ENCODE data around the gene SH3BP4.

The SH3BP4 gene

GRCh38 chr2:234945339-234945873 is 6.4 kb upstream of the SH3BP4 start:
- DNase-seq, result no peak

DNA sequence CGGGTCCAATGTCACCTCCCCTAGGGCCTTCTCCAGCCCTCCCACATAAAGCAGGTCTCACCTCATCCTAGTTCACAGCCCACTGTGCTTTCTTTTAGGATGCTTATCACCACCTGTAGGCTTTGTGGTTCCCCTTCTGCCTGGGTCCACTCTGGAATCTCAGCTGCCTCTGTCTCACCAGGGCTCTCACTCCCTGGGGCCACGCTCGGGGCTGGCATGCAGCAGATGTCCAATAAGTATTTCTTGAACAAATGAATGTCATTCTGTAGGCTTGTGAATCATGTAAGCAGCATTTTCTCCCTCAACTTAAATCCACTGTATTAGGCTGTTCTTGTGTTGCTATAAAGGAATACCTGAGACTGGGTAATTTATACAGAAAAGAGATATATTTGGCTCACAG is 4.3 kb upstream of the SH3BP4 start:
- no peak for DNase-seq

DNA sequence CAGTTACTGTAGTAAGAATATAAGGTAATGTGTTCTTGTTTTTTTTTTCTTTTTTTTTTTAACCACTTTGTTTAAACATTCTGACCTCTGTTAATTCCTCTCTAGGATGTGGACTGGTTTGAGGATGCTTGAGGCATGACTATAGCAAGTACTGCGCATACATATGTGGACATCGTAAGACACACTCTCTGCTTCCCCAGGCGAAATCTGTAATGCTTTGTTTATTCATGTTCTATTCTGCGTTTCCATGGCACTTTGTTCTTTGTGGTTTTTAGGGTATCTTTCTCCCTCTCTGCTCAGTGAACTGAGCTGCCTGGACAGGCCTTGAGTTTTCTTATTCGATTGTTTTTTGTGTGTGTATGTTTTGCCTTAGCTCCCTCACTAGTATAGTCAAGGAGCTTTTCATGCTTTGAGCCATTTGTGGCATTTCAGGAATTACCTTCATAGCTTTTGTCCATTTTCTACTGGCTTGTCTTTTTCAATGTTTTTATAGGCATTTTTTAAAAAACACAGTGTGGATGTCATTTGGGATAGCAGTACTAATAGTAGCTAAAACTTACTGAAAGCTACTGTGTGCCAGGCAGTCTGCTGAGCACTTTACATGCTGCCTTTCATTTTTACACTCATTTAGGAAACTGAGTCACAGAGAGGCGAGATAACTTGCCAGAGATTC is 1.9 kb upstream of the SH3BP4 start:
- DNase-seq, result no peak

GRCh38 chr2:234950435-234950729 is 1.4 kb upstream of the SH3BP4 start:
- DNase-seq, result no peak

DNA sequence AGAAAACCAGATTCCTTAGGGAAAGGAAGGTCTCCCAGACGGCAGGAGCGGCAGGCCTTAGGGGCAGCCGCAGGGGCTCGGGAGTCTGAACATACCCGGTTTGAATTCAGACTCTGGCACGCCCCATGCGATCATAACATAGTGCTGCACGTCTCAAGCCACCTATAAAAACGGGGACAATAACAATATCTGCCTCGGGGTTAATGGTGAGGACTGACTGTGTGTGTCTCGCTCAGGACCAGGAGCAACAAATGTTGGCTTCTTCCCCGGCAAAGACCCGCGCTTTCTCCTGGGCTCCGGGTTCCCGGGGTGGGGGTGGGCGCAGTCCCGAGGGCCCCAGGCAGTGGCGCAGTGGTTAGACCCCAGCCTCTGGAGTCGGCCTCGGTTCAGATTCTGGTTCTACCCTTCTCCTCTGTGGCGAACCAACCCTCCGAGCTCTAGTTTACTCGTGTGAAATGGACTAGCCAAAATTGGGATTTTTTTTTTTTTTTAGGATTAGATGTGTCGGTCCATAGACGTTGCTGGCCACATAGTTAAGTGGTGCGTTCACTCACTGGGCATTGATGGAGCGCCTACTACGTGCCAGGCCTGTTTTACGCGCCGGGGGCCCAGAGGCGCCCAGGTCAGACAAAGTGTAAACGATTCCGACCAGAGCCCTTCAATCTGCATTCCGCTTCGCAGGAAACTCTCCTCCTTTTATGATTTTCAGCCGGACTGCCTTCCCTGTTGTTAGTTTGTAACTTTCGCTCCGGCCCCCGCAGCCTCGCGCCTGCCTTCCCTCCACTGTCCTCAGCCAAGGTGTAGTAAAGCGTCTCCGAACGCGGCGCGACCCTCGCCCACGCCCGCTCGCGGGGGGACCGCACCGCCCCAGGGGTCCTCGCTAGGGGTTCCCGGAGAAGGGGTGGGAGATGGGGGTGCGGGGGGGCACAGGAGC is 820 bp upstream of the SH3BP4 start:
- DNase-seq, result no peak

DNA sequence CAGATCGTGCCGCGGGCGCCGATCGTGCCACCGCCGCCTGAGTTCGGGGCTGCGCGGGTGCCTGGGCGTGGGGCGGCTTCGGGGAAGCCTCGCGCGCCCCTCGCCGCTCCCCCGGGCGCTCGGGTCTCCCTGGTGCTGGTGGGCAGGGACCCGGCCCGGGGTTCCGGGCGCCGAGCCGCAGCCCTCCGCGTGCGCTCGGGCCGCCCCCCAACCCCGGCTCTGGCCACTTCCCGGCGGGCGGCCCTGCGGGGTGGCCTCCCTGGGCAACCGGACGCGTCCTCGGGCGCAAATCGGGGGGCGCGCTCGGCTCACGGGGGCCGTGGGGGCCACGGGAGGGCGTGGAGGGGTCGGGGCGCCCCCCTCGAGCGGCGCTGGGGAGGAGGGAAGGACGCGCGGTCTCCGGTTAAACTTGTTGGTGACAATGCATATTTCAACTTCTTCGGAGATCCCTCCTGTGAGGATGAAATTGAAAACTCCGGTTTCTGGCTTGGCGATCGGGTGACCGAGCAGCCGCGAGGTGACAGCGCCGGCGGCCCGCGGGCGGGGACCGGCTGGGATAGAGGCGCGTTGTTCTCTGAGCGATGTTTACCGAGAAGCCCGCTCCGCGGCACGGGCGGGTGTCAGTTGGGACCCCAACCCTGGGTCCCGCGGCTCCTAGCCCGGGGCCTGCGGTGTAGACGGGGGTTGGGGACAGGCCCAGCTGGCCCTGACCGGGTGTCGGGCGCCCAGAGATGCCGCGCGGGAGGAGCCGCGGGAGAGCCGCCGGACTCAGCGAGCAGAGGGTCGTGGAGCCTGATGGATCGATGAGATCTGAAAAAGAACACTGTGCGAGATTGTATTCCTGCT is 676 bp downstream of the SH3BP4 start:
- no peak for DNase-seq

GRCh38 chr2:234953116-234954031 is 1.6 kb downstream of the SH3BP4 start:
- no peak for DNase-seq

DNA sequence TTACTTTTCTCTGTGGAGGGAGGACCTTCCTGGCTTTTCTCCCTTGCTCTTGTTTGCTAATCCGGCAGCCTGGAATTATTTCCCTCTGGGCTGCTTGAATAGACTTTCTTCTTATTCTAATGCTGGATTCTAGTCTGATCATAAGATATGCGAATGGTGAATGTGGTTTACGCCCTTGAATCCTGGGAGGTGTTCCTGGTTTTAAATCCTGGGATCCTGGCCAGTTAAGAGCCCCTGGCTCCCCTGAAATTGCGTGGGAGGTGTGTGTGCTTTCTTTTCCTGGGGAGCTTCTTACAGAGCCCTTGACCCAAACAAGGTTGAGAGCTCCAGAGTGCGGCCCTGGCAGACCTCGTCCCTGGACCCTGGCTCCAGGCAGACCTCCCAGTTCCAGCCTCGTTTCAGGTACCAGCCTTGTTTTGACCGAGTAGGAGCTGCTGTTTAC is 2.8 kb downstream of the SH3BP4 start:
- DNase-seq, result no peak

DNA sequence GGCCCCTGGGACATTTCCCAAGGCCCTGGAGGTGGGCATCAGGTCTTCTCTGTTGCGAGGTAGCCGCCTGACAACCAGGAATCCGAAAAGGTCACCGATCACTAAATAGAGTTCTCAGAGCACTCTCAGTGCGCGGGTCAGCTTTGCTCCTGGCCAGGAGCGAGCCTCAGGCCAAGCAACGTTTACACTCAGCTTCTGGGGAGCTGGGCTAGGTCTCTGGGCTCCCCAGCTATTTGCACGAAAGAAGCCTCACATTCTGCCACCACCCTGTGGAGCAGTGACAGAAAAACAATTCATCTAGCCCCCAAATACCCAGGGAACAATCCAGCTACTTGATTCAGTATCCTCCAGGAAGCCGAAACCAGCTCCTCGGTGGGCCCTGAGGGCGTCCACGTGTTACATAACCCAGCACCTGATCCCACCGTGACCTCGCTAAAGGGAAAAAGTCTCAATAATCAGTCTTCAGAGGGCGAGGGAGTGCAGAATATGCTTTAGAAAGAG is 3.3 kb downstream of the SH3BP4 start:
- DNase-seq, result no peak

DNA sequence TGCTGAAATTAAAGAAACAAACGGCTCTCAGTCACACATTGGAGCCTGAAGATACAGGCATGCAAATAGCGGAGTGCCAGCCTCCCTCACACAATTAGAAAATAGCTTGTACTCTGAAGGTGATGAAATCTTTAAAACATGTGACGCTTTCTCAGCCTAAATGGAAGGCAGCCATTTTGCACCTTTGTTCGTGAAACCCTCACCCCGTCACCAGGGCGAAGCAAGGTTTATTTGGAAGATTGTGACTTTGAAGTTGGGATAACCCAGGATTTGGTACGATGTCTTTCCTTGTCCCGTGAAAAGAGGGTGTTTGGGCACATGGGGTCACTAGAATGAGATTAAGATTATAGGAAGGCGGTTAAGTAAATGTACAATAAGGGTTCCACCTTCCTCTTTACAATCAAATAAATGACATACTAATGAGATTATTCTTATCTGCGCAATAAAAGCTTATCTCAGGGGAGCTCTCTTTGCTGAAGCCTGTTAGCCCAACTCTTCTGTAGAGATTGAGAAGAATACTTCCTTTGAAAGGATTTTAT is 4.2 kb downstream of the SH3BP4 start:
- no peak for DNase-seq

GRCh38 chr2:234957834-234958135 is 6.0 kb downstream of the SH3BP4 start:
- DNase-seq, result no peak

- DNase-seq, result no peak
Measured at GRCh38 chr2:234958311-234958710, 6.5 kb downstream of the SH3BP4 start.

DNA sequence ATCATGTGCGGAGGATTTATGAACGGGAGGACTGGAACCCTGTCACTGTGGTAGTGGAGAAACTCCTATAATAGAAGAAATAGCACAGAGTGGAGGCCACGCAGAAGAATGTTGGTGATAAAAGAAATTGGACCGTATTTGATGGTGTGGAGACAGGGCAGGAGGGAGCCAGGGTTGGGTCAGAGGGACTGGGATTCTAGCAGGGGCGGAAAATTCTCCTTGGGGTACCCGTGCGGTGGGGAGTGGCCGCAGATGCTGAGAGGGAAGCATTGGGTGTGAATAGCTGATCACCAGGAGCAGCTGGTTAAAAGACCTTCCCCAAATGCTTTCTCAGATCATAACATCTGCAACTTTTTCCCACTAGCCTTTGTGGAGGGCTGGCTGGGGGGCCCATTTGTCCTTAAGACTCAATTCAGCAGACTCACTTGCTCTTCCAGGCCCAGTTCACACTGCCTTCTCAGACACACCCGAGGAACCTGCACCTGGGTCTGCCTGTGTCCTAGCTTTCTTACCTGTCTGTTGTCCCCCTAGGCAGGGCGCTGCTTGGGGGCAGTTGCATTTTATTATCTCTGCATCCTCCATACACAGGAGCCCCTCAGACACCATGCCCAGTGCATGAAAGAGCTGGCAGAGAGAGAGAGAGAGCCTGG is 7.1 kb downstream of the SH3BP4 start:
- no peak for DNase-seq

GRCh38 chr2:234960175-234961088 is 8.6 kb downstream of the SH3BP4 start:
- DNase-seq, result no peak

GRCh38 chr2:234961784-234962183 is 10.0 kb downstream of the SH3BP4 start:
- no peak for DNase-seq

GRCh38 chr2:234963773-234964615 is 12.2 kb downstream of the SH3BP4 start:
- DNase-seq, result no peak

GRCh38 chr2:234964631-234965461 is 13.0 kb downstream of the SH3BP4 start:
- no peak for DNase-seq

DNA sequence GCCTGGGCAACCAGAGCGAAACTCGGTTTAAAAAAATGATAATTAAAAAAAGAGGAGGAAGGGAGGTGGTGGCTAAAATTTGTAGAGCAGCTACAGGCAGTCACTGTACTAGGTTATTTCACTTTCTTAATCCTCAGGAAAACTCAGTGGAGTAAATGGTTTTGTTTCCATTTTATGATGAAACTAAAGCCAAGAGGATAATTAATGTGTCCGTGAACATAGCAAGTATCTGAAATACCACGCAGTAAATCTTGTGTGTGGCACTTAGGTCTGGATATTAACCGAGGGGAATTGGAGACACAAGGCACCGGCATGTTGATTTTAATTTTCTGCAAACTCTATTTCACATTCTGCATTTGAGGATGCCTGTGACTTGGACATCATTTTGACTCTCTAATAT is 14.5 kb downstream of the SH3BP4 start:
- no peak for DNase-seq
